GM18498 (cell line): ENCODE data around the gene ZNF777.
"Not testable (repeated sequence)": the region's sequence is repeated elsewhere in the genome, so short reads cannot be mapped to it uniquely, and the experiment has no call there.

Experiments
- ATAC-seq: cut with Tn5 transposase; IDR thresholded peaks from one replicate; pipeline ENCODE4 v1.9.1; 2021; ENCODE audit warnings: mild to moderate bottlenecking, moderate library complexity; ENCODE audit not compliant: unreplicated experiment

ZNF777 gene

DNA sequence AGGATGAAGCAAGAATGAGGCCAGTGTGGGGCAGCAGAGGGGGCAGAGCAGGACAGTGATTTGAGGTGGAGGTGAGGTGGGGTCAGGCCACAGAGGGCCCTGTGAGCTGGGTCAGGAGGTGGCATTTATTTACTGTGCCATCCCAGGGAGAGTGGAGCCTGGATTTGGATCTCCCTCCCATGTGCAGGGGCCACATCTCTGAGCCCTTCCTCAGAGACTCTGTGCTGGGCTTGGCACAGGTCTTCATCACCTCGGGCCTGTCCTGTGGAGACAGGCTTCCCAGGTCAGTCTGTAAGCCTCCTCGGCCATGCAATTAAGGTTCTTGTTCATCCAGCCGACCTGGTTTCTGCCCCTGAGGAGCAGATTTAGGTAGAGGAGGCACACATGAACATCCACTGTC lies 40.9 kb downstream of the ZNF777 start:
- ATAC-seq = no peak

DNA sequence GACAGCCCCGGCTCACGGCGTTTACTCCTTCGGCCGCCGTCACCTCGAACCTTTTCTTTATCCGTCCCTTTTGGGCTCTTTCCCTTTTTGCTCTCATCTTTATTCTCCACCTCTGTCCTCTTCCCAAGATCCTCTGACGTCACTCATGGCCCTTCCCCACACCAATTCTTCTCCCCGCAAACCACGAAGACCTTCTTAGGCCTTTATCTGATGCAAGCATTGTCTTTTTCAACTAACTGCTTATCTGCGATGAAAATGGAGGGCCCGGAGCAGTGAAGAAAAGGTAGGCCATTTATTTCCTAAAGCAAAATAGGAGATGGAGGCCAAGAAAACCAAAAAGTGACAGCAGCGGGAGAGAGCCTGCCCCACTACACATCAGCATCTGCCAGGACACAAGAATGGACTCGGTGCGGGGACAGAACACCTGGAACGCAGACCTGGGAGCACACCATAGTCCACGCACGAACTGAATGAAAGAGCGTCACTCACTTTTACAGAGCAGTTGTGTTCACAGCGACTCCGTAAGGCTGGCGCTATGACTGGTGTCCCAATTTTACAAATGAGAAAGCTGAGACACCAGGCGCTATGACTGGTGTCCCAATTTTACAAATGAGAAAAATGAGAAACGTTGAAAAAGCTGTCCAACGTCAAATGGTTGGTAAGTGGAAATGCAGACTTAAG lies 45.3 kb downstream of the ZNF777 start:
- ATAC-seq = no peak

DNA sequence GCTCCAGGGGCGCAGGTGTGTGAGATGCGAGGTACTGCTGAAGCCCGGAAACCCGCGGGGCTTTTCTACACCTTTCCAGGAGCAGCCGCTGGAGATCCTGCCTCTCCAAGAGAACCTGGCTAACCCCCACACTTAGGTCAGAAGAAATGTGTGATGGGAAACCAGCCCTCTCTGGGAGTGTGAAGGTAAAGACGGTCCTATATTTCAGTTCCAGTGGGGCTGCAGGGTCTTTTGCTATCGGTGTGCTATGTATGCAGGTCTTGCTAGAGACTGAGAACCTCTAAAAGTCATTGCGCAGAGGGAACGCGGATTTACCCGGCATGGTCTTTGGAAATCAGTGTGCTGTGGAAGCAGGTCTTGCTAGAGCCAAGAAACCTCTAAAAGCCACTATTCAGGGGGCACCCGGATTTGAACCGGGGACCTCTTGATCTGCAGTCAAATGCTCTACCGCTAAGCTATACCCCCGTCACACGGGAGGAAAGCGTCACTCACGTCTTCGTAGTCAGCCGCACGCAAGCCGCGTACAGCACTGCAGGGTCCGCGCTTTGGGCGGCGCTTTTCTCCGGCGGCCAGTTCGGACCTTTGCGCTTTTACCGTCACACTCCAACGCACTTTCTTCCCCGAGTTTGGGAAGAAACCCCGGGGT lies 46.0 kb downstream of the ZNF777 start:
- ATAC-seq = no peak

DNA sequence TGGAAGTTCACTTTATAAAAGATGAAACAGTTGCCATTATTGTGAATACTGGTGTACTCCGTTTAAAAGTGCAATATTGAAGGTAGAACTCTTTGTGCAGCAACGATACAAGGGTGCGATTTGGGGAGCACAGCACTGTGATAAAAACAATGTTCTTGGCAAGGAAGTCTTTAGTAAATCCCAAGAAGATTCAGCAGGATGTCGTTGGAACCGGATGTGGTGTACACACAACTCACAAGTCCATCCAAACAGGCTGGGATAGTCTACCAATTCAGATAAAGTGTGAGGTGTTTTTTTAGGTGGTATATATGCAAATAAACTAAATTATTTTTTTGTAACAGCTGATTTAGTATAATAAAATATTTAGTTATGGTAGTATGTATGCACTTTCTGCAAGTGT lies 46.7 kb downstream of the ZNF777 start:
- ATAC-seq = no peak

DNA sequence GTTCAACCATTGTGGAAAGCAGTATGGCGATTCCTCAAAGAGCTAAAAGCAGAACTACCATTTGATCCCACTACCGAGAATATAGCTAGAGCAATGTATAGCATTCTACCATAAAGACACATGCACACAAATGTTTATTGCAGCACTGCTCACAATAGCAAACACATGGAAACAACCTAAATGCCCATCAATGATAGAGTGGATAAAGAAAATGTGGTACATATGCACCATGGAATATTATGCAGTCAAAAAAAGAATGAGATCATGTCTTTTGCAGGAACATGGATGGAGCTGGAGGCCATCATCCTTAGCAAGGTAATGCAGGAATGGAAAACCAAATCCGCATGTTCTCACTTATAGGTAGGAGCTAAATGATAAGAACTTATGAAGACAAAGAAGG lies 47.8 kb downstream of the ZNF777 start:
- not testable (repeated sequence) for ATAC-seq

DNA sequence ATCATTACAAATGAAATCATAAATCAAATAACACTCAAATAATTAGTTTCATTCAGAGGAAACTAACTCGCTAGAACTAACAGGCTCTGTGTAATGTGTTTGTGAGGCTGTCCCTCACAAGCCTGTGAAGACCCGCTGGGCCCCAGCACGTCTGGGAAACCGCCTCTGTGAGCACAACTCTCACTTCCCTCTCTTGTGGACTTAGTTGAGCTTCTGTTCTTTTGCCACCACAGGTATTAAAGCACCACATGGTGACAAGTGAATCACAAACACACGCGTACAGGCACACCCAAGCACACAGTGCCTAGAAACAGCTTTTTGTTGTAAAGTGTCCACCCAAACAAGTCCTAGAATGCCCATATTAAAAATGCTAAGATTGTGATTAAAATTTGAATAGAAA lies 51.0 kb downstream of the ZNF777 start:
- peak; percentile 62 for ATAC-seq

DNA sequence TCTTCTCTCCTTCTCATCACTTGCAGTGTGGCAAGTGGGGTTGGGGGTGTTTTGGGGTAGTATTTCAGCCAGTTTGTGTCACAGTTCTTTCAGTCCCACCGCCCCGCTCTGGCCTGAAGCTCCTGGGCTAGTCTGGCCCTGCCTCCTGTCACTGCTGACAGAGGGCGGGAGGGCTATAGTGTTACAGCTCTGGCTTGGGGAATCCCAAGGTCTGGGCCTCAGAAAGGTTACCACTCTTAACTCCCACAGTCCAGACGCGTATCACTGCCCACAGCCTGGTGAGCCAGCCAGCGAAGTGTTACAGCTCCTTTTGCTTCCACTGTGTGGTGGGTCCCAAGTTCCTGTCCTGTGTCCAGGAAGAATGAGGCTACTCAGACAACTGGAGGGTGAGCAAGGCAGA lies 56.0 kb downstream of the ZNF777 start:
- no peak for ATAC-seq

DNA sequence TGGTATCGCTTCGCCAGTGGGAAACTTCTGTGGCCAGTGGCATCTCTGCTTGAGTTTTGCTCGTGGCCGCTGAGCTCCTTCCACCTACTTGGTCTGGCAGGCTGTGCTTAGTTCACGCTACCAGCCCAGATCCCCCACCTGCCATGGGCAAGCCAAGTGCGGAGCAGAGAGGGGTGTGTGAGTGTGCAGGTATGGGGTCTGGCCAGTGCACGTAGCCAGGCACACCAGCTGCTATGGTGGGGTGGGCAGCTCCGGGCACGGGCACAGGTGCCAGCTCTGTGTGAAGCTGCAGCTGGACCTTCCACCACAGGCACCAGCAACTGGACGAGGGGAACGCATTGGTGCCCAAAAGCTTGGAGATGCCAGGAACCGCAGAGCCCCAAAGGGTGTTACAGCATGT lies 56.5 kb downstream of the ZNF777 start:
- no peak for ATAC-seq

DNA sequence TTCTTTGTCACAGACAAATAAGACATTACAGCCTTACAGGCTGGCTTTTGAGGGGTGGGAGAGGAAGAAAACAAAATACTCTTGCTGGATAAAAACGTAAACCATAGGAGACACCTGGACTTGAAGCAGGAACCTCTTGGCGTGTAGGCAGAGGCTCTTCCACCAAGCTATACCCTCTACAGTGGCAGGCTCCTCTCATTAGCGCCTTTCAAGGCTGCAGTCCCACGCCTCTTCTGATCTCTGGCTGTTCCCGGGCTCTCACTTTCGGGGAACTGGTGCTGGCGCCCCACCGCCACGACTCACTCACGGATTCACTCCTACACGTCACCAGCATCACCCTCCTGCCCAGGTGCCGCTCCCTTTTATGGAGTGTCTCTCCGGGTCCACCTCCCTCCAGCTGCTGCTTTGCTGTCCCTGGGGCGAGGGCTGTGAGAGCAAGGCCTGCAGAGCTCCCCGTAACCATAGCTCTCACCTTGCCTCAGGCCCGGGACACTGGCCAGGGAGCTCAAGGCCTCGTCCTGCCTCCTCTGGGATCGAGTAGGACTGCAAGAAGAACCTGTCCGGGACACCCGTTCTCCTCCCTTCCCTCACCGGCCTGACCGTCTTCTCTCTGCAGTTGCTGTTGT lies 62.6 kb downstream of the ZNF777 start:
- ATAC-seq = no peak

DNA sequence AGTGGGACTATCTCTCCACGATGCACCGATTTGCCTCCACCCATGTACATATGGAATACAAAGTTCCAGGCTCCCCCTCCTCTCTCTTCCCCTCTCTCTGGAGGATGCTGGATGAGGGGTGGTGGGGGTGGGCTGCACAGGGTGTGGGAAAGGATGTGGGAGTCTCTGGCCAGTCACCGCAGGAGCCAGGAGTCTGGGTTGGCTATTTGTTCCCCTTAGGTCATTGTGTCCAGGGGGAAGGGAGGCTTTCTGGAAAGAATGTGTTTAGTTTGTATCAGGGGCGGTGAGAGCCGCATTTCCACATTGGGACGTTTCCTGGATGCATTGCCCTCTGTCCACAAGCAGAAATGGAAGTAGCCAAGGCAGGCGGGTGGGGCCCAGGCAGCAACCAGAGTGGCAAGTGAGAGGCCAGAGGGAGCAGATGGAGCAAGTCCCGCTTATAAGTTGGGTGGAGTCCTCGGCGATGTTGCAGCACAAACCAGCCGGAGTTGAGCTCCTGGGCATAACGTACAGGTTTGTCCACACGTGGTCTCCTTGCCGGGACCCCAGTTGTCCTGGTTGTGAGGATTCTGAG lies 63.3 kb downstream of the ZNF777 start:
- ATAC-seq = no peak

DNA sequence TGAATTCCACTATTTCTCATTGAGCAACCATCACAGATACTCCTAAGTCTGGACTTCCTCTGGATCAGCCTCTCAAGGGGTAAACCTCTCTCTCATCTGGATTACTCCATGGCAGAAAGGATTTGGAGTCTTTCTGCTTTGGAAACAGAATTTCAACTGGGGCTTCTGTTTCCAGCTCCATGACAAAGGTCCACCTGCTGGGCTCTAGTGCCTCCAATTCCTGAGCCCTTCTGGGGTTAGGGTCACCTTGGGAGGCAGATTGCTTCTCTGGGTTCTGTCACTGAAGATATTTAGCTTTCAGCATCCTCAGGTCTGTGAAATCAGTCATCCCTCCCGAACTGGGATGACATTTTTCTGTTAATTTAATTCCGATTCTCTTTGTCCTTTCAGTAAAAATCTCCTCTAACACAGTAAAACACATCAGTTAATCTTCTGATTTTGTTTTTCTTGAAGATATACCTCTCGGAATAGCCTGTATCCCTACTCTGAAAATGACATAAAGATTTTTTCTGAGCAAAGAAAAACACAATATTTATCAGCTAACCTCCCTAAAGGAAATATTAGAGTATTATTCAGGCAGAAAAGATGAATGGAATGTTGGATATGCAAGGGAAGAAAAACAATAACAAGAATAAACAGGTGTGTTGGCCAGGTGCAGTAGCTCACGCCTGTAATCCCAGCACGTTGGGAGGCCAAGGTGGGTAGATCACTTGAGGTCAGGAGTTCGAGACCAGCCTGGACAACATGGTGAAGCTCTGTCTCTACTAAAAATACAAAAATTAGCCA lies 72.1 kb downstream of the ZNF777 start:
- not testable (repeated sequence) for ATAC-seq

DNA sequence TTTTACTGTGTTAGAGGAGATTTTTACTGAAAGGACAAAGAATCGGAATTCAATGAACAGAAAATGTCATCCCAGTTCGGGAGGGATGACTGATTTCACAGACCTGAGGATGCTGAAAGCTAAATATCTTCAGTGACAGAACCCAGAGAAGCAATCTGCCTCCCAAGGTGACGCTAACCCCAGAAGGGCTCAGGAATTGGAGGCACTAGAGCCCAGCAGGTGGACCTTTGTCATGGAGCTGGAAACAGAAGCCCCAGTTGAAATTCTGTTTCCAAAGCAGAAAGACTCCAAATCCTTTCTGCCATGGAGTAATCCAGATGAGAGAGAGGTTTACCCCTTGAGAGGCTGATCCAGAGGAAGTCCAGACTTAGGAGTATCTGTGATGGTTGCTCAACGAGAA lies 74.3 kb downstream of the ZNF777 start:
- ATAC-seq = not testable (repeated sequence)

DNA sequence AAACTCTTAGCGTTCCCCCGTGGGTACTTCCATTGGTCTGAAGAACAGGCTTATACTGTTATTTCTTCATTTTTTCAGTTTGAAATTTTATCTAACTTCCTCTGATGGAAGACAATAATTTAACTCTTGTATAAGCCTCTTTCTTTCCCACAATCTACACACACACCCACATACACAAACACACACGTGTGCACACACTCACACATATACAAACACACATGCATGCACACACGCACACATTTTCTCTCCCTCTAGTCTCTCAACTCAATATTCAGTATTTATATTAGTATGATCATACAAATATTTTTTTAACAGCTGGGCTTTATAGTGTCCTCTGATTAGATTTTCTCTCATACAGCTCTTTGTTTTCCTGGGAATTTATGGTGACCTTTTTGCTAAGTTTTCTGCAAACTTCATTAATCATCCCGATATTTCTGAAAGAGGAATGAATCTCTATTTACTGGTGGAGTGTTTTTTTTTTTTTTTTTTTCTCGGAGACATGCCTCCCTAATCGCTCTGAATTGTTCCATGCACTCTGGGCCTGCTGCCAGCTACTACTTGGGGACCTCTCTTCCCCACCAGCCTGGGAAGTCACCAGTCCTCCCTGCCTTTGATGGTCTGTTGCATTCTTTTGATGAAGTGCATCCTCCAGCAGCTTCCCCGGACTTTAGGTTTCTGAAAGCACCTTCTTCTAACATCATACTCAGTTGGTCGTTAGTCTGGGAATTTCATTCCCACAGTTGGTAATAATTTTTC lies 75.5 kb downstream of the ZNF777 start:
- ATAC-seq = no peak
